ENCODE measurements around the gene FCN1. TPM values are rescaled to one million over a fixed set of nuclear protein-coding genes. Genes with fewer than 3 reads are reported as not detected.
A peak's percentile ranks its signal among the peaks of the same experiment; 100 is the strongest.

The FCN1 gene
- total RNA-seq, 4 donors from 2014 or later: 1.3 to 26.0 (median 1.8) TPM

- TF ChIP-seq POLR2AphosphoS5 (IDR thresholded peaks at IDR 0.05) (no peak), POLR2A (IDR thresholded peaks at IDR 0.05; ENCODE audit: low read depth) (no peak), CTCF (IDR thresholded peaks at IDR 0.05) (no peak), EP300 (IDR thresholded peaks at IDR 0.05) (no peak)
- DNase-seq (ENCODE audit: extremely low spot score): no peak
- 89% methylated on average over 18 of the region's 18 CpGs for WGBS
These were observed 34.5 kb downstream of the FCN1 start for GRCh38 chr9:134883040-134883782.

GRCh38 chr9:134882204-134882785 lies 35.4 kb downstream of the FCN1 start:
- Histone ChIP-seq H3K9me3 (no peaks in the 10 kb centered on the region), H3K4me3 (no peak overlapping the region), H3K27ac (replicated peaks in 1 of 4) (no peak overlapping the region), H3K36me3 (no peaks in the 10 kb centered on the region), H3K27me3 (peaks cover 0 to 30% (median 0%) of the 10 kb centered on the region in 4 donors), H3K4me1 (no peaks in the 10 kb centered on the region)
- peak; percentile 77 for DNase-seq (ENCODE audit: extremely low spot score)
- WGBS: 95% methylated on average over 3 of the region's 3 CpGs
- intact Hi-C loops (cut with DNase I): no loop called here
- TF ChIP-seq EP300 (IDR thresholded peaks at IDR 0.05): no peak

More at GRCh38 chr9:134883040-134883782, 34.5 kb downstream of the FCN1 start:
- Histone ChIP-seq H3K36me3 (no peaks in the 10 kb centered on the region), H3K4me1 (no peaks in the 10 kb centered on the region), H3K27me3 (peaks cover 0 to 30% (median 0%) of the 10 kb centered on the region in 4 donors), H3K9me3 (no peaks in the 10 kb centered on the region), H3K27ac (replicated peaks in 1 of 4) (no peak overlapping the region), H3K4me3 (no peak overlapping the region)
- intact Hi-C loops (cut with DNase I): no loop called here

- peak; percentile 77 for DNase-seq (ENCODE audit: extremely low spot score)
- no peak overlapping the region for H3K4me3 ChIP-seq
- 90% methylated on average over 5 of the region's 13 CpGs for WGBS
- no peaks in the 10 kb centered on the region for H3K4me1 ChIP-seq
- TF ChIP-seq EP300 (IDR thresholded peaks at IDR 0.05) (no peak), POLR2AphosphoS5 (IDR thresholded peaks at IDR 0.05) (no peak), CTCF (IDR thresholded peaks at IDR 0.05) (no peak), POLR2A (IDR thresholded peaks at IDR 0.05; ENCODE audit: low read depth) (no peak)
- peaks cover 0 to 25% (median 0%) of the 10 kb centered on the region in 4 donors for H3K27me3 ChIP-seq
- intact Hi-C loops (cut with DNase I): no loop called here
- no peak overlapping the region for H3K27ac ChIP-seq (replicated peaks in 1 of 4)
- no peaks in the 10 kb centered on the region for H3K36me3 ChIP-seq
- H3K9me3 ChIP-seq: no peaks in the 10 kb centered on the region
These were observed 36.4 kb downstream of the FCN1 start for GRCh38 chr9:134881313-134881670.

GRCh38 chr9:134880484-134881312 lies 37.0 kb downstream of the FCN1 start, which contains the start of gene FCN2:
TSS of gene FCN2 (plus strand) at chr9:134880810. CDS start at chr9:134880822, 12 bp downstream.
- no peak within 1 kb of the TSS for H3K27ac ChIP-seq (replicated peaks in 1 of 4)
- TF ChIP-seq EP300 (IDR thresholded peaks at IDR 0.05) (no peak), POLR2AphosphoS5 (IDR thresholded peaks at IDR 0.05) (no peak), POLR2A (IDR thresholded peaks at IDR 0.05; ENCODE audit: low read depth) (no peak), CTCF (IDR thresholded peaks at IDR 0.05) (no peak)
- H3K36me3 ChIP-seq: no peaks in the 10 kb centered on the region
- H3K4me1 ChIP-seq: no peaks in the 10 kb centered on the region
- H3K9me3 ChIP-seq: no peaks in the 10 kb centered on the region
- intact Hi-C loops (cut with DNase I): no loop called here
- WGBS: 73% methylated on average over 12 of the region's 25 CpGs
- H3K4me3 ChIP-seq: no peak within 1 kb of the TSS
- peak; percentile 90 for DNase-seq (ENCODE audit: extremely low spot score)
- peaks cover 0 to 19% (median 0%) of the 10 kb centered on the region in 4 donors for H3K27me3 ChIP-seq

All from esophagus muscularis mucosa (tissue), 4 donors.